ENCODE measurements around the gene DNTTIP2.
A peak's percentile ranks its signal among the peaks of the same experiment; 100 is the strongest.
"Not testable (repeated sequence)": the region's sequence is repeated elsewhere in the genome, so short reads cannot be mapped to it uniquely, and the experiment has no call there.

The DNTTIP2 gene

DNA sequence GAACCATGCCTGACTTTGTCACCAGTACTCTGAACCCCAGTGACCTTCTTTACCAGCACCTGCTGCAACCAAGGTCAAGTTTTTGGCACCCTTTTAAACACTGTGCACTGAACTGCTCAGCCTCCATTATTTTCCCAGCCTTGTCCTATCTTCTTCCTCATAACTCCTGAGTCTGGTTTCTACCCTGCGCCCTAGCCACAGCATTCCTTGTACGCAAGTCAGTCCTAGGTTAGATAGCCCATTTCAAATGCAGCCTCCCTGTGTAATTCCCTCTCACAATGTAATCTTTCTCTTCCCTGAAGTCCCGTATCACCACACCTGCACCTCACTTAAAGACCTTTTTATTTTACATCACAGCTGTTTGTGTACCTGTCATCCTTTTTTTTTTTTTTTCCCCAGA lies 37.2 kb downstream of the DNTTIP2 start:
- no peak for DNase-seq (ENCODE audit: low read depth, low spot score)

DNA sequence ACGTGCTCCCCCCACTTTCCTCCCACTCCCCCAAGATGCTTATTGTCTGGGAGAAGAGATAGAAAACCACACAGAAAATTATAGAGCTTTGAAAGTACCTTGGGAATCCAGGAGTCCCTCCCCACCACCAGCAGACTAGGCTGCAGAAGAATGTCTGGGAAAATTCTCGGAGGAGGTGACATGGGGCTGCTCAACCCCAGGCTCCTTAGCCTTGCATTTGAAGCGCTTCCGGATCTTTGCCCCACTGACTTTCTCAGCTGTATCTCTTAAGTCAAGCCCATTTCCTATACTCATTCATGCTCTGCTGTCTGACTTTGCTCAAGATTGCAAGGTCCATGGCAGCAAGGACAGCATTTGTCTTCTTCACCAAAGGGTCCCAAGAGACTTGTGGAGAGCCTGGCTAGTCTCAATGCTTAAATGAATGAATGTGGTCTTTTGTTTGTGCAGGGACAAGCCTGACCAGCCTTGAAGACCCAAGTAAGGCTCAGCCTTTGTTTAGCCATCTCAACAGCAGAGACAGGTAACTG lies 38.0 kb downstream of the DNTTIP2 start:
- DNase-seq (ENCODE audit: low read depth, low spot score), result no peak

- no peak for DNase-seq (ENCODE audit: low read depth, low spot score)
These were observed 39.3 kb downstream of the DNTTIP2 start for GRCh38 chr1:93839753-93840152.

DNA sequence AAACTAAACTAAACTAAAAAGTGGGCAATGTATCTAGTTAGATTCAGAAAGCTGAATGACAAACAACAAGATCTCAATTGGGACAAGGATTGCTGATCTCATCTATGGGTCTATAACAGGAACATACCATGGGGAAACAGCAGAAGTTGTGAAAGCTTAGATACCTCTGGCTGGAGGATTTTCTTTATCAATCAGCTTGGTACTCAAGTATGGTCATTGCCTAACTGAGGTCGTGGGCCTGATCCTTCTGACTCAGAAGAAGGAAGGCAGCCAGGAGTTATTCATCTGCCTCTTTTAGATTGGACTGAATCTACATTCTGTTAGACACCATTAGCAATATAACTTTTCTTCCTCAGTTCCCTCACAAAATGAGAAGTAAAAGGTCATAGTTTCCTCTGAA lies 39.7 kb downstream of the DNTTIP2 start:
- peak; percentile 36 for DNase-seq (ENCODE audit: low read depth, low spot score)

GRCh38 chr1:93837961-93838360 lies 41.0 kb downstream of the DNTTIP2 start:
- no peak for DNase-seq (ENCODE audit: low read depth, low spot score)

DNA sequence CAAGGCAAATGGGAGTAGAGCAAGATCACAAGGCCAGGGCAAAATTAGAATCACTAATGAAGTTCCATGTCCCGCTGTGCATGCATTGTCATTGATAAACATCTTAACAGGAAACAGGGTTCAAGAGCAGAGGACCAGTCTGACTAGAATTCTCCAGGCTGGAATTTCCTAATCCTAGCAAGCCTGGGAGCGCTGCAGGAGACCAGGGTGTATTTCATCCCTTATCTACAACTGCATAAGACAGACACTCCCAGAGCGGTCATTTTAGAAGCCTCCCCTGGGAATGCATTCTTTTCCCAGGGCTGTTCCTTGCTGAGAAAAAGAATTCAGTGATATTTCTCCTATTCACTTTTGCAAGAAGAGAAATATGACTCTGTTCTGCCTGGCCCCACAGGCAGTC lies 45.7 kb downstream of the DNTTIP2 start:
- DNase-seq (ENCODE audit: low read depth, low spot score), result not testable (repeated sequence)

- no peak for DNase-seq (ENCODE audit: low read depth, low spot score)
These were observed 49.9 kb downstream of the DNTTIP2 start for GRCh38 chr1:93829061-93829460.

- DNase-seq (ENCODE audit: low read depth, low spot score), result no peak
These were observed 50.6 kb downstream of the DNTTIP2 start for GRCh38 chr1:93828367-93828755.

- no peak for DNase-seq (ENCODE audit: low read depth, low spot score)
These were observed 51.2 kb downstream of the DNTTIP2 start for GRCh38 chr1:93827633-93828366.

- DNase-seq (ENCODE audit: low read depth, low spot score), result no peak
These were observed 51.9 kb downstream of the DNTTIP2 start for GRCh38 chr1:93827128-93827527.

DNA sequence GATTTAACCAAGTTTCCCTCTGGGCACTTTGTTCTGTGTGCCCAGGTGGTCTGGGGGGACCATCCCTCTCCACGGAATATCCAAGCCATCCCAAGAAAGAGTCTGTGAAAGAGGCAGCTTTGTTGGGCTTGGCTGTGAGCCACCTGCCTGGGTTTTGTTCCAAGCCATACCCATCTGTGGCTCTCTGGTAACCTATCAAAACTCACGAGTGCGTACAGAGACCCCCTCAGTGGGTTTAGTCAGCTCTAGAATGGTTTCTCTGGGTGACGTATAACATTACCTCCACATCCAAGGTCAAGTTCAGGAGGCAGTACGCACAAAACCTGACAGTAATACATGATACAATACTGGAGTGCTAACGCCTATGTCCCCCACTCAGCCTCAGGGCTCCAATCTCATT lies 54.2 kb downstream of the DNTTIP2 start:
- no peak for DNase-seq (ENCODE audit: low read depth, low spot score)

DNA sequence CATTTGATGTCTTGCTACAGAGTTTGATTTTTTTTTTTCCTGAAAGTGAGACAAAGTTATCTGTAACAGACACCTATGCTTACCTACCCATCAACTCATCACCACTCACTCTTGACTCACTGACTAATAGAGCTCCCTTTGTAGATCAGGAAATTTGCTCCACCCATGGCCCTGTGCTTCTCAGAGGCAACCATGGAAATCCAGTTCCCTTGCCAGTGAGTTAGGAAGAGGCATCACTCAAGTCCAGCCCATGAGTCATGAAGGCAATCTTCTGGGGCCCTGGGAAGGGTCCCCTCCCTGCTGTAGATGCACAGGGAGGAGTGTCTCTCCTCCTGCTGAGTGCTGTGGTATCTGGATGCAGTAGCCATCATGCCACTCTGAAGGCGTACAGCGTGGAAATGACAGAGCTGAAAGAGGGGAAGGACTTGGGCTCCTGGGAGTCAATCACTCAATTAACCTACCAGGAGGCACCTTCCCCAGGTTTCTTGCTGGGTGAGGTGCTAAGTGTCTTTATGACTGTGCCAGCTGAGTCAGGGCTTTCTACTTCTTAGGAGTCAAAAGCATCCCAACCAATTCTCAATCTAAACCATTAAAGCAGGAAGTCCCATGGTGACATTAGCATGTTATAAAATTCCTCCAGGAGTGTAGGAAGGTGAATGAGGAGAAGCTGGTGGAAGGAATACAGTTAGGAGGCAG lies 56.1 kb downstream of the DNTTIP2 start:
- no peak for DNase-seq (ENCODE audit: low read depth, low spot score)

GRCh38 chr1:93821423-93822144 lies 57.4 kb downstream of the DNTTIP2 start:
- DNase-seq (ENCODE audit: low read depth, low spot score), result no peak

- peak; percentile 69 for DNase-seq (ENCODE audit: low read depth, low spot score)
These were observed 58.2 kb downstream of the DNTTIP2 start for GRCh38 chr1:93820554-93821422.

- DNase-seq (ENCODE audit: low read depth, low spot score), result no peak
These were observed 60.4 kb downstream of the DNTTIP2 start for GRCh38 chr1:93818570-93818959.

- DNase-seq (ENCODE audit: low read depth, low spot score), result no peak
These were observed 61.0 kb downstream of the DNTTIP2 start for GRCh38 chr1:93817819-93818569.

DNA sequence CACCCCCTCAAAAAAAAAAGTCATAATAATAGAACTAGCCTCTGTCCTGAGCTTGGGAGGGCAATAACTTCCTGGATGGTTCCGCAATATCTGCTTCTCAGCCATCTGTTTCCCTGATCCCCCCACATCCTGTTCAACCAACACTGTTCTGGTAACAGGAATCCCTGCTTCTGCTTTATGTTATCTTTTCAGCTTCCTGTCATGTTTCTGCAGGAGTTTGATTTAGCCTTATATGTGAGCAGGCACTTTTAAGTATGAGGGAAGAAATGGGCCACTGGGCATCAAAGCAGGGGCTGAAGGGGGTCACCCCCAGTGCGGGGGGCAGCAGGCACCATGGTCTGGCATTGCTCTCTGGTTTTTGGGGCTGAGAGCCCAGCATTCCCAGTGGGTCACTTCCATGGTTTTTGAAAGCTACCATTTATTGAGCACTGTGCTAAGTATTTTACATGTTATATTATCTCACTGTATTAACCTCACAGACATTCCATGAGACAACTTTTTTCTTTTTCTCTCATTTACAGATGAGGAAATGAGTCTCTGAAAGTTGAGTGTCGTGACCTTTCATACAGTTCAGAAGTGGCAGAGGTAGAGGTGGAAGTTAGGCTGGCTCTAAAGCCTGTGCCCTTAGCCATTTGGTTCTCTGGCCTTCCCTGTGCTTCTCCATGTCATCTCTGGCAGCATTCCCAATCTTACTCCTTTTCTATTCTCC lies 61.9 kb downstream of the DNTTIP2 start:
- DNase-seq (ENCODE audit: low read depth, low spot score), result no peak
